Tracheal epithelial cell (primary cell): Measurements from ENCODE around the gene ZC3H7A. TPM values are rescaled to one million over a fixed set of nuclear protein-coding genes. Genes with fewer than 3 reads are reported as not detected.

Experiments
- total RNA-seq: library from RNA; depleted of rRNA; stranded (reverse); fragments of >200 nt; gene quantifications from 2 replicates; pipeline ENCODE4 v1.2.1, GENCODE V29; 2014

Gene ZC3H7A
- total RNA-seq: 19.3 and 35.8 TPM in 2 replicates

GRCh38 chr16:11797166-11797956, at the start of gene ZC3H7A:
Gene ZC3H7A (minus strand): TSS chr16:11797258. CDS start chr16:11782354, 14,904 bp downstream.

GRCh38 chr16:11742536-11743307, 54.3 kb downstream of the ZC3H7A start, which contains the start of gene TXNDC11:
Gene TXNDC11 (minus strand): TSS chr16:11742857. CDS start chr16:11742730, 127 bp downstream.

Other genes starting within 250 kb of the ZC3H7A start
- 74.6 and 109 TPM in 2 replicates for gene LITAF, start 210.3 kb downstream of the ZC3H7A start, total RNA-seq
- gene SNN, start 128.8 kb downstream of the ZC3H7A start, total RNA-seq: 27.0 and 32.6 TPM in 2 replicates
- 23.9 and 26.0 TPM in 2 replicates for gene TXNDC11, start 54.4 kb downstream of the ZC3H7A start, total RNA-seq
- 120 and 158 TPM in 2 replicates for gene RSL1D1, start 54.3 kb upstream of the ZC3H7A start, total RNA-seq
- 80.4 and 81.9 TPM in 2 replicates for gene GSPT1, start 118.7 kb upstream of the ZC3H7A start, total RNA-seq
- gene NPIPB2, start 144.8 kb upstream of the ZC3H7A start, total RNA-seq: 1.7 and 2.4 TPM in 2 replicates
- not detected in 2 replicates for gene TNFRSF17, start 168.0 kb upstream of the ZC3H7A start, total RNA-seq
- 2.8 and 4.3 TPM in 2 replicates for gene SNX29, start 179.5 kb upstream of the ZC3H7A start, total RNA-seq